Panc1 (cell line): ENCODE data around the gene SLC35A1. TPM values are rescaled to one million over a fixed set of nuclear protein-coding genes. Genes with fewer than 3 reads are reported as not detected.

Experiments used
- ATAC-seq: fragments of 200-7000 bp; cut with Tn5 transposase; 2 replicates; pipeline ENCODE4 v1.9.1; 2020; ENCODE audit warnings: mild to moderate bottlenecking, moderate library complexity
- BruUV-seq: library from RNA; stranded (reverse); fragments of 400-500 nt; replicated peaks from 2 replicates; lab custom pipeline; 2021; lab: Mats Ljungman, UMichigan
- CTCF ChIA-PET: fragments of 300-600 bp; sonication (Branson Sonifier 250); formaldehyde crosslinking; loops from one replicate; lab custom pipeline; 2022; ENCODE audit warnings: antibody characterized with exemption; lab: Charles Lee
- POLR2A ChIA-PET: fragments of 300-600 bp; sonication (Branson Sonifier 250); formaldehyde crosslinking; loops from one replicate; lab custom pipeline; 2022; ENCODE audit warnings: antibody characterized with exemption; lab: Charles Lee
- DNase-seq: peaks from one replicate; pipeline ENCODE4 v3.0.0-alpha.2; 2010; ENCODE audit warnings: low read depth, low spot score
- H3K27ac ChIP-seq: 2 replicates; pipeline ENCODE4 v1.5.1; 2011; ENCODE audit warnings: mild to moderate bottlenecking, low read length, inconsistent platforms
- H3K27me3 ChIP-seq: fragments of 200-500 bp; sonication (Bioruptor generic); 2 replicates; pipeline ENCODE4 v1.6.0; 2014; ENCODE audit warnings: low read length, inconsistent platforms; ENCODE audit not compliant: control insufficient read depth, insufficient read depth
- H3K36me3 ChIP-seq: fragments of 200-500 bp; sonication (Bioruptor generic); 2 replicates; pipeline ENCODE4 v1.5.1; 2014; ENCODE audit warnings: inconsistent platforms, mild to moderate bottlenecking, low read length, moderate library complexity; ENCODE audit not compliant: control insufficient read depth, insufficient read depth
- H3K4me1 ChIP-seq: 2 replicates; pipeline ENCODE4 v1.5.1; 2011; ENCODE audit warnings: inconsistent platforms, mild to moderate bottlenecking, low read length, moderate library complexity; ENCODE audit not compliant: control insufficient read depth, insufficient read depth
- H3K4me3 ChIP-seq, 2 experiments: 2 replicates each; pipeline ENCODE4 v1.5.1; 2011 to 2012; ENCODE audit warnings: low read depth in 2 of 2, low read length in 2 of 2, mild to moderate bottlenecking in 2 of 2, inconsistent platforms in 1 of 2, moderate library complexity in 1 of 2
- H3K9me3 ChIP-seq: fragments of 200-500 bp; sonication (Bioruptor generic); 2 replicates; pipeline ENCODE4 v1.5.1; 2014; ENCODE audit warnings: low read depth, mild to moderate bottlenecking, inconsistent platforms, low read length, moderate library complexity; ENCODE audit not compliant: control insufficient read depth, insufficient read depth
- POLR2AphosphoS5 ChIP-seq: IDR thresholded peaks from 2 replicates; pipeline ENCODE4 v1.6.1; 2012; ENCODE audit warnings: mild to moderate bottlenecking, low read depth, low read length, moderate library complexity
- SIN3A ChIP-seq: IDR thresholded peaks from 2 replicates; pipeline ENCODE4 v1.6.1; 2012; ENCODE audit warnings: low read depth, mild to moderate bottlenecking, low read length, moderate library complexity, borderline replicate concordance; ENCODE audit not compliant: insufficient read depth
- TCF7L2 ChIP-seq: IDR thresholded peaks from 2 replicates; pipeline ENCODE4 v1.6.1; 2011; ENCODE audit warnings: mild to moderate bottlenecking, low read depth, low read length, inconsistent platforms
- in situ Hi-C: cut with HindIII; loops from 2 replicates; pipeline ENCODE4 v1.10.0; 2016; ENCODE audit warnings: low sequenced_read_pairs, low pct_unique_long_range_greater_than_20kb
- intact Hi-C: fragments of 100-400 bp; cut with micrococcal nuclease; formaldehyde crosslinking; loops from one replicate; pipeline ENCODE4 v1.10.0; 2022; ENCODE audit not compliant: unreplicated experiment
- total RNA-seq: library from RNA; stranded (reverse); gene quantifications from one replicate; pipeline ENCODE4 v1.2.1, GENCODE V29; 2021; ENCODE audit not compliant: unreplicated experiment
- TF ChIP-seq, protein P1 (sequence below), 2 experiments: IDR thresholded peaks; 2 replicates each; pipeline ENCODE4 v1.6.1; 2011 to 2012; ENCODE audit warnings: low read depth in 2 of 2, control low read depth in 1 of 2, low read length in 1 of 2, mild to moderate bottlenecking in 1 of 2, moderate library complexity in 1 of 2; ENCODE audit not compliant: insufficient read depth in 1 of 2
- TF ChIP-seq, protein P2 (sequence below): fragments of 450-650 bp; IDR thresholded peaks from 2 replicates; pipeline ENCODE4 v1.5.1; 2017; ENCODE audit warnings: mild to moderate bottlenecking

SLC35A1 gene
- total RNA-seq, 1 experiment from 2014 or later, result 14.9 TPM

GRCh38 chr6:87501809-87502572 is 29.2 kb downstream of the SLC35A1 start:
- Histone ChIP-seq H3K27me3 (no peaks in the 10 kb centered on the region), H3K27ac (no peak overlapping the region), H3K9me3 (no peaks in the 10 kb centered on the region), H3K4me3 (no peak overlapping the region), H3K4me1 (no peaks in the 10 kb centered on the region), H3K36me3 (peaks cover 5% of the 10 kb centered on the region)
- ChIA-PET CTCF (no interaction called here), POLR2A (no interaction called here)
- intact Hi-C loops, result no loop called here
- DNase-seq (no peak), ATAC-seq (no peak)
- TF ChIP-seq POLR2AphosphoS5 (no peak), TCF7L2 (no peak), SIN3A (no peak)
- TF ChIP-seq, protein P1, sequence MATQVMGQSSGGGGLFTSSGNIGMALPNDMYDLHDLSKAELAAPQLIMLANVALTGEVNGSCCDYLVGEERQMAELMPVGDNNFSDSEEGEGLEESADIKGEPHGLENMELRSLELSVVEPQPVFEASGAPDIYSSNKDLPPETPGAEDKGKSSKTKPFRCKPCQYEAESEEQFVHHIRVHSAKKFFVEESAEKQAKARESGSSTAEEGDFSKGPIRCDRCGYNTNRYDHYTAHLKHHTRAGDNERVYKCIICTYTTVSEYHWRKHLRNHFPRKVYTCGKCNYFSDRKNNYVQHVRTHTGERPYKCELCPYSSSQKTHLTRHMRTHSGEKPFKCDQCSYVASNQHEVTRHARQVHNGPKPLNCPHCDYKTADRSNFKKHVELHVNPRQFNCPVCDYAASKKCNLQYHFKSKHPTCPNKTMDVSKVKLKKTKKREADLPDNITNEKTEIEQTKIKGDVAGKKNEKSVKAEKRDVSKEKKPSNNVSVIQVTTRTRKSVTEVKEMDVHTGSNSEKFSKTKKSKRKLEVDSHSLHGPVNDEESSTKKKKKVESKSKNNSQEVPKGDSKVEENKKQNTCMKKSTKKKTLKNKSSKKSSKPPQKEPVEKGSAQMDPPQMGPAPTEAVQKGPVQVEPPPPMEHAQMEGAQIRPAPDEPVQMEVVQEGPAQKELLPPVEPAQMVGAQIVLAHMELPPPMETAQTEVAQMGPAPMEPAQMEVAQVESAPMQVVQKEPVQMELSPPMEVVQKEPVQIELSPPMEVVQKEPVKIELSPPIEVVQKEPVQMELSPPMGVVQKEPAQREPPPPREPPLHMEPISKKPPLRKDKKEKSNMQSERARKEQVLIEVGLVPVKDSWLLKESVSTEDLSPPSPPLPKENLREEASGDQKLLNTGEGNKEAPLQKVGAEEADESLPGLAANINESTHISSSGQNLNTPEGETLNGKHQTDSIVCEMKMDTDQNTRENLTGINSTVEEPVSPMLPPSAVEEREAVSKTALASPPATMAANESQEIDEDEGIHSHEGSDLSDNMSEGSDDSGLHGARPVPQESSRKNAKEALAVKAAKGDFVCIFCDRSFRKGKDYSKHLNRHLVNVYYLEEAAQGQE (IDR thresholded peaks at IDR 0.05; ENCODE audit: insufficient read depth in 1 of 2, low read depth in 2 of 2, low read length in 1 of 2), result no peak
- TF ChIP-seq, protein P2, sequence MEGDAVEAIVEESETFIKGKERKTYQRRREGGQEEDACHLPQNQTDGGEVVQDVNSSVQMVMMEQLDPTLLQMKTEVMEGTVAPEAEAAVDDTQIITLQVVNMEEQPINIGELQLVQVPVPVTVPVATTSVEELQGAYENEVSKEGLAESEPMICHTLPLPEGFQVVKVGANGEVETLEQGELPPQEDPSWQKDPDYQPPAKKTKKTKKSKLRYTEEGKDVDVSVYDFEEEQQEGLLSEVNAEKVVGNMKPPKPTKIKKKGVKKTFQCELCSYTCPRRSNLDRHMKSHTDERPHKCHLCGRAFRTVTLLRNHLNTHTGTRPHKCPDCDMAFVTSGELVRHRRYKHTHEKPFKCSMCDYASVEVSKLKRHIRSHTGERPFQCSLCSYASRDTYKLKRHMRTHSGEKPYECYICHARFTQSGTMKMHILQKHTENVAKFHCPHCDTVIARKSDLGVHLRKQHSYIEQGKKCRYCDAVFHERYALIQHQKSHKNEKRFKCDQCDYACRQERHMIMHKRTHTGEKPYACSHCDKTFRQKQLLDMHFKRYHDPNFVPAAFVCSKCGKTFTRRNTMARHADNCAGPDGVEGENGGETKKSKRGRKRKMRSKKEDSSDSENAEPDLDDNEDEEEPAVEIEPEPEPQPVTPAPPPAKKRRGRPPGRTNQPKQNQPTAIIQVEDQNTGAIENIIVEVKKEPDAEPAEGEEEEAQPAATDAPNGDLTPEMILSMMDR, result no peak
- in situ Hi-C loops, result no loop called here
- BruUV-seq, result no TSS peak

- POLR2A ChIA-PET, result no interaction called here
- Histone ChIP-seq H3K4me3 (no peak overlapping the region), H3K36me3 (peaks cover 21% of the 10 kb centered on the region), H3K4me1 (no peaks in the 10 kb centered on the region), H3K9me3 (no peaks in the 10 kb centered on the region), H3K27ac (no peak overlapping the region), H3K27me3 (no peaks in the 10 kb centered on the region)
- in situ Hi-C loops, result no loop called here
- ATAC-seq, result no peak
- CTCF ChIA-PET, result interaction anchor here (0.6 kb wide), 1 partner anchor 122 kb away, joined by 4 read pairs; no protein-coding TSS in a partner anchor
- no peak for DNase-seq
- intact Hi-C loops, result no loop called here
- BruUV-seq, result no TSS peak
- TF ChIP-seq, protein P1 (IDR thresholded peaks at IDR 0.05; ENCODE audit: insufficient read depth in 1 of 2, low read depth in 2 of 2, low read length in 1 of 2), result no peak
- TF ChIP-seq, protein P2, result no peak
- TF ChIP-seq TCF7L2 (no peak), SIN3A (no peak), POLR2AphosphoS5 (no peak)
Observed at GRCh38 chr6:87504441-87504840, 31.7 kb downstream of the SLC35A1 start.
